ENCODE measurements around the gene UNC119B. TPM values are rescaled to one million over a fixed set of nuclear protein-coding genes. Genes with fewer than 3 reads are reported as not detected.

UNC119B gene
- total RNA-seq = 16.2 and 19.5 TPM in 2 replicates

DNA sequence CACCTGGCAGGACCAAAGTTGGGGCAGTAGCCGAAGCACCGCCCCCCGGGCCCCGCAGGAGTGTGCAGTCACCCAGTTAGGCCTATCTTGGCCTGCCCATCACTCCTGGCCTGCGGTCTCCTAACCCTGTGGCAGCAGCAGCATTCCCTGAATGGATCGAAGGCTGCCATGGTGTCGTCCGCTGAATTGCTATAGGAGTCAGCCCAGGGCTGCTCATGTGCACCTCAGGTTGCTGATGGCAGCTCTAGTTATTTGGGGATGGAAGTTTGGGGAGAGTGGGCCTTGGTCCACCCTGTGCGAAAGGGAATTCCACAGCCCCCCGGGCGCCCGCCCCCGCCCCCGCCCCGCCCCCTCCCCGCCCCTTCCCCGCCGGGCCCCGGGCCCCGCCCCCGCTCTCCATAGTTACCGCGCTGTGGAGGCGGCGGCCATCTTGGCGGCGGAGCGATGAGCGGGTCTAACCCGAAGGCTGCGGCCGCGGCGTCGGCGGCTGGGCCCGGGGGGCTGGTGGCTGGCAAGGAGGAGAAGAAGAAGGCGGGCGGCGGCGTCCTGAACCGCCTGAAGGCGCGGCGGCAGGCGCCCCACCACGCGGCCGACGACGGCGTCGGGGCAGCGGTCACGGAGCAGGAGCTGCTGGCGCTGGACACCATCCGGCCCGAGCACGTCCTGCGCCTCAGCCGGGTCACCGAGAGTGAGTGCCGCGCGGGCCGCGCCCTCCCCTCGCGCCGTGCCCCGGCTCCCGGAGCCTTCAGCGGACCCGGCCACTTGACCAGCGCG is at the start of gene UNC119B:
TSS of gene UNC119B (plus strand) at position 428 of the 774 bp plus-strand sequence. CDS start at position 445, 17 bp downstream.

DNA sequence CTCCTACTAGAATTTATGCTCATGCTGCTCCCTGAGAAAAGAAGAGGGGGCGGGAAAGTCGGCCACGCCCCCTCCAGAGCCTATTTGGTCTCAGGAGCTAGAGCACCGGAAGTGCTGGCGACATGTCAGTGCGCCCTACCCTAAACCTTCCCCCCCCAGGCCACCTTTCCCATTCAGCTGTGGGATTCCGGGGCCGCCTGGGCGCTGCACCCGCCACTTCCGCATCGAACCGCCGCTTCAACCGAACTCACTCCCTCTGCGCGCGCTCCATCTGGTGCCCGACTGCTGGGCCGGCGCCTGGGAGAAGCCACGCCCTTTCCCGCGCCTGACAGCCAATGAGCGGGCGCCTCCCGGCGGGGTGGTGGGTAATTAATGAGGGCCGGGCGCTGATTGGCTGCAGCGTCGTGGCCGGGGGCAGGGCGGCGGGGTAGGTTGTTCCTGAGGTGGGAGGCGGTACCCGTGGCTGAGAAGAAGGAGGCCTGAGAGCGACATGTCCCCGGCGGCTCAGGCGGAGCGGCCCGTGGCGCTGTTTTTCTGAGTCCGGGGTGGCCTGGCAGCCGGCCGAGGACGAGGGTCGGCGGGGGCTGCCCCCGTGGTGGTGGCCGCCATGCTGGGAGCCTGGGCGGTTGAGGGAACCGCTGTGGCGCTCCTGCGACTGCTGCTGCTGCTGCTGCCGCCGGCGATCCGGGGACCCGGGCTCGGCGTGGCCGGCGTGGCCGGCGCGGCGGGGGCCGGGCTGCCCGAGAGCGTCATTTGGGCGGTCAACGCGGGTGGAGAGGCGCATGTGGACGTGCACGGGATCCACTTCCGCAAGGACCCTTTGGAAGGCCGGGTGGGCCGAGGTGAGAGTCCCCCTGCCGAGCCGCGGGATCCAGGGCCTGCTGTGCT is 23.3 kb upstream of the UNC119B start, which contains the start of gene MLEC:
TSS of gene MLEC (plus strand) at position 460 of the 888 bp plus-strand sequence. CDS start at position 608, 148 bp downstream.

DNA sequence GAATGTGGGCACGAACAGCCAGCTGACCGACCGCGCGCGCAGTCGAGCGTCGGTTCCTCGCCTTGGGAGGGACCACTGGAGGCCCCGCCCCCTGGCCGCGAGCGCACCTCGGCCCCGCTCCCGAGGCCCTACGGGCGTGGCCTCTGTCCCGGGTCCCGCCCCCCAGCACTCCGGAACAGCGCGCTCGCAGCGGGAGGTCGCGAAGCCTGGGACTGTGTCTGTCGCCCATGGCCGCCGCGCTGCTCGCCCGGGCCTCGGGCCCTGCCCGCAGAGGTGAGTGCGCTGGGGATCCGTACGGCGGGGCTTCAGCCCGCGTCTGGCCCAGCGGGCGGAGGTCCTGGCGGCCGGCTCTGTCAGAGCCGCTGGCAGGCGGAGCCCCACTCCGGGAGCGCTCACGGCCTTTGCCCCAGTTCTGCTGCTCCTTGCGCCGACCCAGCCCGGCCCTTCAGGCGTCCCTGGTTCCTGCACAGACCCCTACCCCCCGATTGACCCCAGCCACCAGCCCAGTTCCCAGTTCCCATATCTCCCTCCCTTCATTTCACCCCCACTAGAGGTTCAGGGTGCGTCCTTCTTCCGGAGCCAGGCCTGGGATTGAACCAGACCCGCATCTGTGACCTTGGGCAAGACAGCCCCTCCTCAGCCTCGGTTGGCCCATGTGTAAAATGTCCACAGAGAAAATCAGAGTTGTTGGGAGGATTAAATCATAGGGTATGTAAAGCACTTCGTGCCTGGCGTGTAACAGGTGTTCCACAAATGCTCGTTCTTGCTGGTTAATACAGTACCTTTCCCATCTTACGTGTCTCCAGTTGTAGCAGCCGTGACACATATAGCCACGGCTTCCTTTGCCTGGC is 15.6 kb downstream of the UNC119B start, which contains the start of gene ACADS:
TSS of gene ACADS (plus strand) at position 168 of the 851 bp plus-strand sequence. CDS start at position 228, 60 bp downstream.

Other genes starting within 250 kb of the UNC119B start
- 145 and 151 TPM in 2 replicates for gene SRSF9, start 240.7 kb upstream of the UNC119B start, total RNA-seq
- 392 and 421 TPM in 2 replicates for gene DYNLL1, start 214.3 kb upstream of the UNC119B start, total RNA-seq
- 22.2 and 27.7 TPM in 2 replicates for gene COQ5, start 181.3 kb upstream of the UNC119B start, total RNA-seq
- gene RNF10, start 176.1 kb upstream of the UNC119B start, total RNA-seq = 66.5 and 90.9 TPM in 2 replicates
- 40.0 and 47.6 TPM in 2 replicates for gene POP5, start 129.1 kb upstream of the UNC119B start, total RNA-seq
- 0.14 TPM in 1 of 2 replicates, not detected in the other for gene CABP1, start 69.8 kb upstream of the UNC119B start, total RNA-seq
- gene MLEC, start 23.3 kb upstream of the UNC119B start, total RNA-seq = 53.7 and 55.9 TPM in 2 replicates
- 7.3 and 7.5 TPM in 2 replicates for gene ACADS, start 15.4 kb downstream of the UNC119B start, total RNA-seq
- 14.9 and 20.9 TPM in 2 replicates for gene SPPL3, start 193.9 kb downstream of the UNC119B start, total RNA-seq

Data from airway epithelial cell (primary cell).